GM23338 (cell line): ENCODE measurements around the gene SLC35F2.

Experiments used
- CREB1 ChIP-seq: fragments of 250-450 bp; sonication (Bioruptor Pico); IDR thresholded peaks from 2 replicates; pipeline ENCODE4 v1.5.0; 2020; ENCODE audit warnings: low read depth, mild to moderate bottlenecking, moderate library complexity
- EZH2 ChIP-seq: fragments of 200-600 bp; sonication (generic); IDR thresholded peaks from one replicate; pipeline ENCODE4 v1.8.0; 2017; ENCODE audit warnings: antibody characterized with exemption, mild to moderate bottlenecking, low read depth; ENCODE audit not compliant: unreplicated experiment
- EZH2phosphoT487 ChIP-seq: fragments of 200-600 bp; sonication (generic); IDR thresholded peaks from one replicate; pipeline ENCODE4 v1.8.1; 2018; ENCODE audit warnings: antibody characterized with exemption; ENCODE audit not compliant: unreplicated experiment
- JUNB ChIP-seq: IDR thresholded peaks from one replicate; pipeline ENCODE4 v1.6.1; 2016; ENCODE audit warnings: antibody characterized with exemption; ENCODE audit not compliant: unreplicated experiment
- POLR2AphosphoS5 ChIP-seq: IDR thresholded peaks from 2 replicates; pipeline ENCODE4 v1.6.1; 2016; ENCODE audit warnings: antibody characterized with exemption, low read depth
- ZNF114 ChIP-seq: fragments of 250-450 bp; sonication (Bioruptor Pico); IDR thresholded peaks from 2 replicates; pipeline ENCODE4 v1.5.0; 2020; ENCODE audit warnings: mild to moderate bottlenecking, moderate library complexity
- ZNF331 ChIP-seq: fragments of 250-450 bp; sonication (Bioruptor Pico); IDR thresholded peaks from 2 replicates; pipeline ENCODE4 v1.5.0; 2020; ENCODE audit warnings: low read depth, mild to moderate bottlenecking, moderate library complexity
- TF ChIP-seq, protein P1 (sequence below), 2 experiments: fragments of 200-600 bp in 1 of 2; sonication (generic) in 1 of 2; conservative IDR thresholded peaks; 2 replicates each; pipeline versions ENCODE4 v1.5.1 to v1.6.1; 2016 to 2017; ENCODE audit warnings: antibody characterized with exemption in 2 of 2, low read depth in 2 of 2, mild to moderate bottlenecking in 2 of 2, moderate library complexity in 1 of 2
- TF ChIP-seq, protein P2 (sequence below): IDR thresholded peaks from one replicate; pipeline ENCODE4 v1.6.1; 2018; ENCODE audit warnings: antibody characterized with exemption; ENCODE audit not compliant: unreplicated experiment
- TF ChIP-seq, protein P3 (sequence below): IDR thresholded peaks from 2 replicates; pipeline ENCODE4 v1.6.1; 2016; ENCODE audit warnings: antibody characterized with exemption

DNA sequence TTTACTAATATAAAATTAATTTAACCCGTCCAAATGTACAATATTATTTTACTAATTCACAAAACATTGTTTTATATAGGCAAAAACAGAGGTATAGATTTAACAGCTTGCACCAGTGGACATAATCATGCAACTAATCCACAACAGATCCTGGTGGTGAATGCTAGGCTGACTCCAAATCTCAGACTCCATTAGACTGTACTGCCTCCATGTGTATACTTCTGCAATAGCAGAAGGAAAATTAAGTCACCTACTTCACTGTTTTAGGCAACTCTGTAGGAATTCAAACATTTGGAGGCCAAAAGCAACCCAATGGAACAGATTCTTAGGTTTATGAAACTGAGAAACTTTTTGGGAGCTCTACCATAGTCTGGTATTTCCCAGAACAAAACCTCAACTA lies 39.7 kb upstream of the SLC35F2 start:
- TF ChIP-seq, protein P1, sequence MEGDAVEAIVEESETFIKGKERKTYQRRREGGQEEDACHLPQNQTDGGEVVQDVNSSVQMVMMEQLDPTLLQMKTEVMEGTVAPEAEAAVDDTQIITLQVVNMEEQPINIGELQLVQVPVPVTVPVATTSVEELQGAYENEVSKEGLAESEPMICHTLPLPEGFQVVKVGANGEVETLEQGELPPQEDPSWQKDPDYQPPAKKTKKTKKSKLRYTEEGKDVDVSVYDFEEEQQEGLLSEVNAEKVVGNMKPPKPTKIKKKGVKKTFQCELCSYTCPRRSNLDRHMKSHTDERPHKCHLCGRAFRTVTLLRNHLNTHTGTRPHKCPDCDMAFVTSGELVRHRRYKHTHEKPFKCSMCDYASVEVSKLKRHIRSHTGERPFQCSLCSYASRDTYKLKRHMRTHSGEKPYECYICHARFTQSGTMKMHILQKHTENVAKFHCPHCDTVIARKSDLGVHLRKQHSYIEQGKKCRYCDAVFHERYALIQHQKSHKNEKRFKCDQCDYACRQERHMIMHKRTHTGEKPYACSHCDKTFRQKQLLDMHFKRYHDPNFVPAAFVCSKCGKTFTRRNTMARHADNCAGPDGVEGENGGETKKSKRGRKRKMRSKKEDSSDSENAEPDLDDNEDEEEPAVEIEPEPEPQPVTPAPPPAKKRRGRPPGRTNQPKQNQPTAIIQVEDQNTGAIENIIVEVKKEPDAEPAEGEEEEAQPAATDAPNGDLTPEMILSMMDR (conservative IDR thresholded peaks at IDR 0.05; ENCODE audit: low read depth in 2 of 2): peak; percentile 55 to 70
- TF ChIP-seq EZH2: no peak
- TF ChIP-seq ZNF114 (CRISPR knock-in tag): no peak
- no peak for TF ChIP-seq CREB1 (CRISPR knock-in tag)
- TF ChIP-seq, protein P2, sequence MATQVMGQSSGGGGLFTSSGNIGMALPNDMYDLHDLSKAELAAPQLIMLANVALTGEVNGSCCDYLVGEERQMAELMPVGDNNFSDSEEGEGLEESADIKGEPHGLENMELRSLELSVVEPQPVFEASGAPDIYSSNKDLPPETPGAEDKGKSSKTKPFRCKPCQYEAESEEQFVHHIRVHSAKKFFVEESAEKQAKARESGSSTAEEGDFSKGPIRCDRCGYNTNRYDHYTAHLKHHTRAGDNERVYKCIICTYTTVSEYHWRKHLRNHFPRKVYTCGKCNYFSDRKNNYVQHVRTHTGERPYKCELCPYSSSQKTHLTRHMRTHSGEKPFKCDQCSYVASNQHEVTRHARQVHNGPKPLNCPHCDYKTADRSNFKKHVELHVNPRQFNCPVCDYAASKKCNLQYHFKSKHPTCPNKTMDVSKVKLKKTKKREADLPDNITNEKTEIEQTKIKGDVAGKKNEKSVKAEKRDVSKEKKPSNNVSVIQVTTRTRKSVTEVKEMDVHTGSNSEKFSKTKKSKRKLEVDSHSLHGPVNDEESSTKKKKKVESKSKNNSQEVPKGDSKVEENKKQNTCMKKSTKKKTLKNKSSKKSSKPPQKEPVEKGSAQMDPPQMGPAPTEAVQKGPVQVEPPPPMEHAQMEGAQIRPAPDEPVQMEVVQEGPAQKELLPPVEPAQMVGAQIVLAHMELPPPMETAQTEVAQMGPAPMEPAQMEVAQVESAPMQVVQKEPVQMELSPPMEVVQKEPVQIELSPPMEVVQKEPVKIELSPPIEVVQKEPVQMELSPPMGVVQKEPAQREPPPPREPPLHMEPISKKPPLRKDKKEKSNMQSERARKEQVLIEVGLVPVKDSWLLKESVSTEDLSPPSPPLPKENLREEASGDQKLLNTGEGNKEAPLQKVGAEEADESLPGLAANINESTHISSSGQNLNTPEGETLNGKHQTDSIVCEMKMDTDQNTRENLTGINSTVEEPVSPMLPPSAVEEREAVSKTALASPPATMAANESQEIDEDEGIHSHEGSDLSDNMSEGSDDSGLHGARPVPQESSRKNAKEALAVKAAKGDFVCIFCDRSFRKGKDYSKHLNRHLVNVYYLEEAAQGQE: no peak
- no peak for TF ChIP-seq EZH2phosphoT487
- TF ChIP-seq, protein P3, sequence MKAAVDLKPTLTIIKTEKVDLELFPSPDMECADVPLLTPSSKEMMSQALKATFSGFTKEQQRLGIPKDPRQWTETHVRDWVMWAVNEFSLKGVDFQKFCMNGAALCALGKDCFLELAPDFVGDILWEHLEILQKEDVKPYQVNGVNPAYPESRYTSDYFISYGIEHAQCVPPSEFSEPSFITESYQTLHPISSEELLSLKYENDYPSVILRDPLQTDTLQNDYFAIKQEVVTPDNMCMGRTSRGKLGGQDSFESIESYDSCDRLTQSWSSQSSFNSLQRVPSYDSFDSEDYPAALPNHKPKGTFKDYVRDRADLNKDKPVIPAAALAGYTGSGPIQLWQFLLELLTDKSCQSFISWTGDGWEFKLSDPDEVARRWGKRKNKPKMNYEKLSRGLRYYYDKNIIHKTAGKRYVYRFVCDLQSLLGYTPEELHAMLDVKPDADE: no peak
- TF ChIP-seq POLR2AphosphoS5: no peak
- no peak for TF ChIP-seq JUNB
- no peak for TF ChIP-seq ZNF331
